SK-N-SH treated with all-trans-retinoic acid at 6 μM for 48 hours (cell line): Measurements from ENCODE around the gene PROK1.
"Not testable (repeated sequence)": the region's sequence is repeated elsewhere in the genome, so short reads cannot be mapped to it uniquely, and the experiment has no call there.

ENCODE experiments used
- ATAC-seq: fragments of 200-7000 bp; cut with Tn5 transposase; 3 replicates; pipeline ENCODE4 v1.9.1; 2020; ENCODE audit warnings: mild to moderate bottlenecking, moderate library complexity
- ARNTL ChIP-seq: fragments of 450-650 bp; formaldehyde crosslinking; IDR thresholded peaks from 2 replicates; pipeline ENCODE4 v1.5.0; 2020; ENCODE audit warnings: low read depth, mild to moderate bottlenecking, moderate library complexity, borderline replicate concordance
- BACH2 ChIP-seq: fragments of 250-450 bp; sonication (Bioruptor Pico); IDR thresholded peaks from 2 replicates; pipeline ENCODE4 v1.9.0; 2021; ENCODE audit warnings: mild to moderate bottlenecking, borderline replicate concordance
- CSDC2 ChIP-seq: fragments of 250-450 bp; sonication (Bioruptor Pico); IDR thresholded peaks from 2 replicates; pipeline ENCODE4 v1.5.0; 2020; ENCODE audit warnings: mild to moderate bottlenecking, moderate library complexity
- ESRRG ChIP-seq: fragments of 250-450 bp; sonication (Bioruptor Pico); IDR thresholded peaks from 2 replicates; pipeline ENCODE4 v1.6.1; 2021; ENCODE audit warnings: mild to moderate bottlenecking
- GLIS3 ChIP-seq: fragments of 250-450 bp; sonication (Bioruptor Pico); IDR thresholded peaks from 2 replicates; pipeline ENCODE4 v1.5.0; 2020; ENCODE audit warnings: mild to moderate bottlenecking, moderate library complexity
- ISL1 ChIP-seq: fragments of 250-450 bp; sonication (Bioruptor Pico); IDR thresholded peaks from 2 replicates; pipeline ENCODE4 v2.1.2; 2022; ENCODE audit warnings: mild to moderate bottlenecking, moderate library complexity
- OSR1 ChIP-seq: fragments of 250-450 bp; sonication (Bioruptor Pico); IDR thresholded peaks from 2 replicates; pipeline ENCODE4 v1.8.0; 2022; ENCODE audit warnings: moderate library complexity, mild to moderate bottlenecking, inconsistent platforms
- POU6F1 ChIP-seq: fragments of 250-450 bp; sonication (Bioruptor Pico); IDR thresholded peaks from 2 replicates; pipeline ENCODE4 v1.8.0; 2021; ENCODE audit warnings: low read depth, mild to moderate bottlenecking, moderate library complexity, borderline replicate concordance
- PPARA ChIP-seq: fragments of 250-450 bp; sonication (Bioruptor Pico); IDR thresholded peaks from 2 replicates; pipeline ENCODE4 v1.5.0; 2020; ENCODE audit warnings: mild to moderate bottlenecking, borderline replicate concordance
- RARB ChIP-seq: fragments of 250-450 bp; sonication (Bioruptor Pico); IDR thresholded peaks from 2 replicates; pipeline ENCODE4 v1.8.0; 2021; ENCODE audit warnings: mild to moderate bottlenecking, moderate library complexity
- SNAI2 ChIP-seq: fragments of 250-450 bp; sonication (Bioruptor Pico); IDR thresholded peaks from 2 replicates; pipeline ENCODE4 v1.5.0; 2020; ENCODE audit warnings: mild to moderate bottlenecking, moderate library complexity
- TCF4 ChIP-seq: fragments of 250-450 bp; sonication (Bioruptor Pico); IDR thresholded peaks from 2 replicates; pipeline ENCODE4 v1.8.0; 2021; ENCODE audit warnings: mild to moderate bottlenecking, moderate library complexity, borderline replicate concordance
- TOX ChIP-seq: fragments of 250-450 bp; sonication (Bioruptor Pico); IDR thresholded peaks from 2 replicates; pipeline ENCODE4 v1.8.0; 2021; ENCODE audit warnings: mild to moderate bottlenecking, moderate library complexity, borderline replicate concordance
- TSHZ2 ChIP-seq: fragments of 250-450 bp; sonication (Bioruptor Pico); IDR thresholded peaks from 2 replicates; pipeline ENCODE4 v1.5.0; 2020; ENCODE audit warnings: mild to moderate bottlenecking, moderate library complexity
- ZC3H10 ChIP-seq: fragments of 250-450 bp; sonication (Bioruptor Pico); IDR thresholded peaks from 2 replicates; pipeline ENCODE4 v1.5.1; 2021; ENCODE audit warnings: mild to moderate bottlenecking, moderate library complexity
- ZFP3 ChIP-seq: fragments of 250-450 bp; sonication (Bioruptor Pico); IDR thresholded peaks from 2 replicates; pipeline ENCODE4 v1.5.0; 2020; ENCODE audit warnings: mild to moderate bottlenecking, moderate library complexity
- ZNF70 ChIP-seq: fragments of 450-650 bp; formaldehyde crosslinking; IDR thresholded peaks from 2 replicates; pipeline ENCODE4 v1.5.0; 2020; ENCODE audit warnings: mild to moderate bottlenecking, moderate library complexity
- ZNF8 ChIP-seq: fragments of 450-650 bp; formaldehyde crosslinking; IDR thresholded peaks from 2 replicates; pipeline ENCODE4 v1.5.0; 2020; ENCODE audit warnings: mild to moderate bottlenecking, moderate library complexity
- TF ChIP-seq, protein P1 (sequence below): fragments of 250-450 bp; sonication (Bioruptor Pico); IDR thresholded peaks from 2 replicates; pipeline ENCODE4 v1.8.0; 2020; ENCODE audit warnings: mild to moderate bottlenecking, moderate library complexity, borderline replicate concordance
- TF ChIP-seq, protein P2 (sequence below): fragments of 250-450 bp; sonication (Bioruptor Pico); IDR thresholded peaks from 2 replicates; pipeline ENCODE4 v1.5.1; 2021; ENCODE audit warnings: mild to moderate bottlenecking, moderate library complexity
- TF ChIP-seq, protein P3 (sequence below): fragments of 250-450 bp; sonication (Bioruptor Pico); IDR thresholded peaks from 2 replicates; pipeline ENCODE4 v1.5.1; 2020; ENCODE audit warnings: low read depth, mild to moderate bottlenecking, moderate library complexity

The PROK1 gene

DNA sequence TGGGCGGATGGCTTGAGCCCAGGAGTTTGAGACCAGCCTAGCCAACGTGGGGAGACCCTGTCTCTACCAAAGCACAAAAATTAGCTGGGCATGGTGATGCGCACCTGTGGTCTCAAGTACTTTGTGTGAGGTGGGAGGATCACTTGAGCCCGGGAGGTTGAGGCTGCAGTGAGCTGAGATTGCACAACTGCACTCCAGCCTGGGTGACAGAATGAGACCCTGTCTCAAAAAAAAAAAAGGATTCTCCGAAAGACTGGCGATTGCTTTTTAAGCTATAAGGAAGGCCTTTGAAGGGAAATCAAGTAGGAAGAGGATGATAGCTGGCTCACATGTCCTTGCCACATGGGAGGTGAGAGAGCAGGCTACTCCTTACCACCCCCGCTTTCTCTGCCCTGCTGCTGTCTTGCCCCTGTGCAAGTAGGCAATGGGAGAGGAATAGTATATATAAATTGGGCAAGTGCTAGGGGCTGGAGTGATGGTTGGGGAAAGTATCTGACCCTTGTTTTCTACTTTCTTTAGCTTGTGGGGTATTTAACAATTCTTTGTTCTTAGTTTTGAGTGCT, 39.7 kb upstream of the PROK1 start:
- TF ChIP-seq PPARA: no peak
- no peak for TF ChIP-seq TSHZ2 (CRISPR knock-in tag)
- TF ChIP-seq POU6F1 (CRISPR knock-in tag): no peak
- TF ChIP-seq ZFP3 (CRISPR knock-in tag): no peak
- TF ChIP-seq TOX: no peak
- TF ChIP-seq BACH2 (CRISPR knock-in tag): no peak
- TF ChIP-seq, protein P1, sequence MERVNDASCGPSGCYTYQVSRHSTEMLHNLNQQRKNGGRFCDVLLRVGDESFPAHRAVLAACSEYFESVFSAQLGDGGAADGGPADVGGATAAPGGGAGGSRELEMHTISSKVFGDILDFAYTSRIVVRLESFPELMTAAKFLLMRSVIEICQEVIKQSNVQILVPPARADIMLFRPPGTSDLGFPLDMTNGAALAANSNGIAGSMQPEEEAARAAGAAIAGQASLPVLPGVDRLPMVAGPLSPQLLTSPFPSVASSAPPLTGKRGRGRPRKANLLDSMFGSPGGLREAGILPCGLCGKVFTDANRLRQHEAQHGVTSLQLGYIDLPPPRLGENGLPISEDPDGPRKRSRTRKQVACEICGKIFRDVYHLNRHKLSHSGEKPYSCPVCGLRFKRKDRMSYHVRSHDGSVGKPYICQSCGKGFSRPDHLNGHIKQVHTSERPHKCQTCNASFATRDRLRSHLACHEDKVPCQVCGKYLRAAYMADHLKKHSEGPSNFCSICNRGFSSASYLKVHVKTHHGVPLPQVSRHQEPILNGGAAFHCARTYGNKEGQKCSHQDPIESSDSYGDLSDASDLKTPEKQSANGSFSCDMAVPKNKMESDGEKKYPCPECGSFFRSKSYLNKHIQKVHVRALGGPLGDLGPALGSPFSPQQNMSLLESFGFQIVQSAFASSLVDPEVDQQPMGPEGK: no peak
- TF ChIP-seq ZNF8 (CRISPR knock-in tag): no peak
- TF ChIP-seq ZC3H10 (CRISPR knock-in tag): no peak
- TF ChIP-seq, all 23 proteins: peak for 0
- ATAC-seq: no peak

DNA sequence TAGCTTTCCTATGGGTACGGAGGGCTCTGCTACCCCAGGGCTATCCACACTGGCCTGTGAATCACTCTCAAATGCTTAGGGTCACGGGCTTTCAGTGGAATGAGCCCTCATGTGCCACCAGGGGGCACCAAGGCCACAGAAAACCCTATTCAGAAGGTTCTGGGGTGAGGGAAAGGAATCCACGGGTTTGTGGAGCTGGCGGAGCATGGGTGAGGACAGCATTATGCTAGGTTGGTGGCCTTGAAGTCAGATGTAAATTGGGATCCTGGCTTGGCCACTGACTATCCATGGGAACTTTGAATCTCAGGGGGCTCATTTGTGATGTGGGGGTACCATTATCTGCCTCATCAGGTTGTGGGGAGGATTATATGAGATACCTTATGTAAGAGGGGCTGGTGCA, 38.4 kb upstream of the PROK1 start:
- peak; percentile 88 for ATAC-seq
- TF ChIP-seq OSR1 (CRISPR knock-in tag) (no peak), BACH2 (CRISPR knock-in tag) (no peak), ZFP3 (CRISPR knock-in tag) (no peak), GLIS3 (CRISPR knock-in tag) (no peak), RARB (no peak), ESRRG (CRISPR knock-in tag) (no peak), SNAI2 (CRISPR knock-in tag) (no peak)
- TF ChIP-seq, all 23 proteins: peak for 0

GRCh38 chr1:110413045-110413444, 37.9 kb upstream of the PROK1 start:
- not testable (repeated sequence) for ATAC-seq

DNA sequence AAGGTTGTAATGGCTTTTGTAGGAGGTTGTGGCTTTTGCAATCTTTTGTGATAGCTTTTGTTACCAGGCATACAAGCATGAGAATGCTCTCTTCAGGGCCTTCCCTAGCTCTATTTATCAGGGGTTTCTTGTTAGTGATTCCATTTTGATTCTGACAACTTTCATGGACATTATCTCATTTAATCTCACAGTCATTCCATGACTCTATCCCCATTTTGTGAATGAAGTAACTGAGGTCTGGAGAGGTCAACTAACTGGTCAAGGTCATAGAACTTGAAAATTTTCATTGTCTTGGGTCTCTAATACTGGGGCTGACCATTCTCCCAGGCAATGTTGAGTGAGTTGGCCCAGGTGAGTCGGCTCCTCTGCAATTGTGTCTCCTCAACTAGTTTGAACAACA, 32.2 kb upstream of the PROK1 start:
- ATAC-seq: no peak
- TF ChIP-seq BACH2 (CRISPR knock-in tag): no peak
- no peak for TF ChIP-seq ZNF8 (CRISPR knock-in tag)
- TF ChIP-seq, protein P2, sequence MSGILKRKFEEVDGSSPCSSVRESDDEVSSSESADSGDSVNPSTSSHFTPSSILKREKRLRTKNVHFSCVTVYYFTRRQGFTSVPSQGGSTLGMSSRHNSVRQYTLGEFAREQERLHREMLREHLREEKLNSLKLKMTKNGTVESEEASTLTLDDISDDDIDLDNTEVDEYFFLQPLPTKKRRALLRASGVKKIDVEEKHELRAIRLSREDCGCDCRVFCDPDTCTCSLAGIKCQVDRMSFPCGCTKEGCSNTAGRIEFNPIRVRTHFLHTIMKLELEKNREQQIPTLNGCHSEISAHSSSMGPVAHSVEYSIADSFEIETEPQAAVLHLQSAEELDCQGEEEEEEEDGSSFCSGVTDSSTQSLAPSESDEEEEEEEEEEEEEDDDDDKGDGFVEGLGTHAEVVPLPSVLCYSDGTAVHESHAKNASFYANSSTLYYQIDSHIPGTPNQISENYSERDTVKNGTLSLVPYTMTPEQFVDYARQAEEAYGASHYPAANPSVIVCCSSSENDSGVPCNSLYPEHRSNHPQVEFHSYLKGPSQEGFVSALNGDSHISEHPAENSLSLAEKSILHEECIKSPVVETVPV (CRISPR knock-in tag): no peak
- no peak for TF ChIP-seq CSDC2 (CRISPR knock-in tag)
- TF ChIP-seq ARNTL (CRISPR knock-in tag): no peak
- TF ChIP-seq ISL1 (CRISPR knock-in tag): no peak
- TF ChIP-seq TSHZ2 (CRISPR knock-in tag): no peak
- TF ChIP-seq, protein P3, sequence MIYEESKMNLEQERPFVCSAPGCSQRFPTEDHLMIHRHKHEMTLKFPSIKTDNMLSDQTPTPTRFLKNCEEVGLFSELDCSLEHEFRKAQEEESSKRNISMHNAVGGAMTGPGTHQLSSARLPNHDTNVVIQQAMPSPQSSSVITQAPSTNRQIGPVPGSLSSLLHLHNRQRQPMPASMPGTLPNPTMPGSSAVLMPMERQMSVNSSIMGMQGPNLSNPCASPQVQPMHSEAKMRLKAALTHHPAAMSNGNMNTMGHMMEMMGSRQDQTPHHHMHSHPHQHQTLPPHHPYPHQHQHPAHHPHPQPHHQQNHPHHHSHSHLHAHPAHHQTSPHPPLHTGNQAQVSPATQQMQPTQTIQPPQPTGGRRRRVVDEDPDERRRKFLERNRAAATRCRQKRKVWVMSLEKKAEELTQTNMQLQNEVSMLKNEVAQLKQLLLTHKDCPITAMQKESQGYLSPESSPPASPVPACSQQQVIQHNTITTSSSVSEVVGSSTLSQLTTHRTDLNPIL: no peak
- no peak for TF ChIP-seq ZC3H10 (CRISPR knock-in tag)
- TF ChIP-seq PPARA: no peak
- no peak for TF ChIP-seq ESRRG (CRISPR knock-in tag)
- TF ChIP-seq GLIS3 (CRISPR knock-in tag): no peak
- TF ChIP-seq OSR1 (CRISPR knock-in tag): no peak
- TF ChIP-seq SNAI2 (CRISPR knock-in tag): no peak
- no peak for TF ChIP-seq TOX
- no peak for TF ChIP-seq POU6F1 (CRISPR knock-in tag)
- no peak for TF ChIP-seq RARB
- TF ChIP-seq TCF4 (CRISPR knock-in tag): no peak
- TF ChIP-seq ZNF70 (CRISPR knock-in tag): no peak
- TF ChIP-seq ZFP3 (CRISPR knock-in tag): no peak
